Trophoblast cell (in vitro differentiated cells and primary cell): Measurements from ENCODE around the gene AIF1L.
"Not testable (repeated sequence)": the region's sequence is repeated elsewhere in the genome, so short reads cannot be mapped to it uniquely, and the experiment has no call there.

Experiments used
- DNase-seq, 2 donors: peaks; one replicate each; pipeline ENCODE4 v3.0.0-alpha.2; 2016
- H2AFZ ChIP-seq: 2 replicates; pipeline ENCODE4 v1.6.1; 2013; ENCODE audit warnings: low read length, moderate library complexity, mild to moderate bottlenecking; ENCODE audit not compliant: insufficient read depth, poor library complexity
- H2AK5ac ChIP-seq: 2 replicates; pipeline ENCODE4 v1.6.1; 2013; ENCODE audit warnings: mild to moderate bottlenecking, low read length
- H2BK120ac ChIP-seq: 2 replicates; pipeline ENCODE4 v1.6.1; 2013; ENCODE audit warnings: low read length, mild to moderate bottlenecking, moderate library complexity; ENCODE audit not compliant: insufficient read depth, poor library complexity
- H2BK12ac ChIP-seq: 2 replicates; pipeline ENCODE4 v1.6.1; 2013; ENCODE audit warnings: mild to moderate bottlenecking, low read length, moderate library complexity
- H2BK5ac ChIP-seq: 2 replicates; pipeline ENCODE4 v1.6.1; 2013; ENCODE audit warnings: low read length, low read depth, moderate library complexity, mild to moderate bottlenecking; ENCODE audit not compliant: poor library complexity
- H3K14ac ChIP-seq: 2 replicates; pipeline ENCODE4 v1.6.1; 2013; ENCODE audit warnings: mild to moderate bottlenecking, low read length
- H3K18ac ChIP-seq: 2 replicates; pipeline ENCODE4 v1.6.1; 2013; ENCODE audit warnings: mild to moderate bottlenecking, low read length
- H3K23ac ChIP-seq: 2 replicates; pipeline ENCODE4 v1.6.1; 2013; ENCODE audit warnings: low read length
- H3K27ac ChIP-seq: 2 replicates; pipeline ENCODE4 v1.5.1; 2013; ENCODE audit warnings: low read depth, mild to moderate bottlenecking, inconsistent platforms, low read length, moderate library complexity
- H3K27me3 ChIP-seq: 2 replicates; pipeline ENCODE4 v1.6.1; 2013; ENCODE audit warnings: inconsistent platforms, mild to moderate bottlenecking, low read length, moderate library complexity; ENCODE audit not compliant: insufficient read depth
- H3K36me3 ChIP-seq, 2 experiments: 1 replicate in 1 of 2; 2 replicates in 1 of 2; pipeline ENCODE4 v1.6.1; 2013; ENCODE audit warnings: low read length in 2 of 2, mild to moderate bottlenecking in 2 of 2, moderate library complexity in 1 of 2; ENCODE audit not compliant: insufficient read depth in 2 of 2, control insufficient read depth in 1 of 2
- H3K4ac ChIP-seq: 2 replicates; pipeline ENCODE4 v1.6.1; 2013; ENCODE audit warnings: low read depth, mild to moderate bottlenecking, low read length, moderate library complexity
- H3K4me1 ChIP-seq, 2 experiments: 1 replicate in 1 of 2; 2 replicates in 1 of 2; pipeline ENCODE4 v1.6.1; 2013; ENCODE audit warnings: low read length in 2 of 2, mild to moderate bottlenecking in 2 of 2, moderate library complexity in 1 of 2; ENCODE audit not compliant: insufficient read depth in 2 of 2, control insufficient read depth in 1 of 2
- H3K4me2 ChIP-seq: 2 replicates; pipeline ENCODE4 v1.6.1; 2013; ENCODE audit warnings: inconsistent platforms, mild to moderate bottlenecking, low read length, moderate library complexity
- H3K4me3 ChIP-seq: 2 replicates; pipeline ENCODE4 v1.5.1; 2013; ENCODE audit warnings: mild to moderate bottlenecking, low read depth, low read length, inconsistent platforms
- H3K79me1 ChIP-seq: one replicate; pipeline ENCODE4 v1.6.1; 2013; ENCODE audit warnings: low read length
- H3K79me2 ChIP-seq: 2 replicates; pipeline ENCODE4 v1.6.1; 2013; ENCODE audit warnings: low read length, mild to moderate bottlenecking; ENCODE audit not compliant: control insufficient read depth, insufficient read depth, poor library complexity
- H3K9ac ChIP-seq: 2 replicates; pipeline ENCODE4 v1.6.1; 2013; ENCODE audit warnings: mild to moderate bottlenecking, low read length
- H3K9me3 ChIP-seq: 2 replicates; pipeline ENCODE4 v1.6.1; 2013; ENCODE audit warnings: low read depth, mild to moderate bottlenecking, control low read depth, inconsistent platforms, low read length; ENCODE audit not compliant: insufficient read depth
- H4K12ac ChIP-seq: 2 replicates; pipeline ENCODE4 v1.6.1; 2013; ENCODE audit warnings: low read depth, mild to moderate bottlenecking, low read length, moderate library complexity
- H4K8ac ChIP-seq: 2 replicates; pipeline ENCODE4 v1.6.1; 2013; ENCODE audit warnings: low read depth, mild to moderate bottlenecking, low read length, moderate library complexity
- H4K91ac ChIP-seq: one replicate; pipeline ENCODE4 v1.6.1; 2013; ENCODE audit warnings: low read depth, mild to moderate bottlenecking, low read length, moderate library complexity
- WGBS: extraction: QIAGEN DNeasy Blood & Tissue Kit; methylation state at CpG from one replicate; pipeline ENCODE4 v1.1.7; 2013; ENCODE audit warnings: missing lambda C conversion rate; ENCODE audit not compliant: insufficient read length, insufficient coverage; ENCODE audit errors: extremely low coverage; 5-methylcytosine and 5-hydroxymethylcytosine counted together

AIF1L gene

DNA sequence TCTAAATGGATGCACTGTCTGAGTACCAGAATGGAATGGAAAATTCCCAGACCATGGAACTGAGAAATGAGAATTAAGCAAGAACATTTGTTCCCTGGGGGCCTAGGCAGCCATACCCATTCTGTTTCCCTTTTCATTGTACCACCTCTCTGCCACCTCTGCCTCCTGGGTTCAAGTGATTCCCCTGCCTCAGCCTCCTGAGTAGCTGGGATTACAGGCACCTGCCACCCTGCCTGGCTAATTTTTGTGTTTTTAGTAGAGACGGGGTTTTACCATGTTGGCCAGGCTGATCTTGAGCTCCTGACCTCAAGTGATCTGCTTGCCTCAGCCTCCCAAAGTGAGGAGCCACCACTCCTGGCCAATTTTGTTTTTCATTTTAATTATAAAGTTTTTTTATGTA lies 62.3 kb downstream of the AIF1L start:
- H3K23ac ChIP-seq, H3K18ac ChIP-seq, H3K14ac ChIP-seq, H4K8ac ChIP-seq, H3K9me3 ChIP-seq, H3K4ac ChIP-seq, H4K12ac ChIP-seq, H3K79me2 ChIP-seq, H4K91ac ChIP-seq, H3K4me3 ChIP-seq, H3K4me1 ChIP-seq, H2BK5ac ChIP-seq, H2AFZ ChIP-seq, DNase-seq, H3K27ac ChIP-seq, H2BK120ac ChIP-seq, H3K27me3 ChIP-seq, H2AK5ac ChIP-seq, H3K4me2 ChIP-seq, H2BK12ac ChIP-seq, H3K79me1 ChIP-seq, H3K9ac ChIP-seq: not testable (repeated sequence)
- H3K36me3 ChIP-seq = peaks cover 28 to 30% of the 10 kb centered on the region in 2 experiments
- WGBS = no CpG with 5 or more reads among the region's 1 CpG

- H3K9me3 ChIP-seq = no peaks in the 10 kb centered on the region
These were observed 64.2 kb downstream of the AIF1L start for GRCh38 chr9:131160416-131161112.

GRCh38 chr9:131161585-131161984 lies 65.3 kb downstream of the AIF1L start:
- Histone ChIP-seq H3K27ac (no peak overlapping the region), H2BK120ac (no peak overlapping the region), H4K8ac (no peak overlapping the region), H4K91ac (no peak overlapping the region), H3K79me1 (no peaks in the 10 kb centered on the region), H2BK12ac (no peak overlapping the region), H2AFZ (no peak overlapping the region), H3K4me2 (no peak overlapping the region), H2BK5ac (no peak overlapping the region), H3K23ac (no peak overlapping the region), H2AK5ac (no peak overlapping the region), H3K4me3 (no peak overlapping the region), H3K36me3 (peaks cover 28 to 29% of the 10 kb centered on the region in 2 experiments), H3K14ac (no peak overlapping the region), H3K9ac (no peak overlapping the region), H4K12ac (no peak overlapping the region), H3K27me3 (no peaks in the 10 kb centered on the region), H3K9me3 (no peaks in the 10 kb centered on the region), H3K4ac (no peak overlapping the region), H3K18ac (no peak overlapping the region), H3K4me1 (no peaks in the 10 kb centered on the region), H3K79me2 (no peaks in the 10 kb centered on the region)
- peak in 1 of 2 donors; percentile 55 for DNase-seq
- no CpG with 5 or more reads among the region's 6 CpGs for WGBS

More at GRCh38 chr9:131160416-131161112, 64.2 kb downstream of the AIF1L start:
- Histone ChIP-seq H3K9ac (no peak overlapping the region), H2AK5ac (no peak overlapping the region), H3K4me1 (no peaks in the 10 kb centered on the region), H3K4ac (no peak overlapping the region), H3K4me3 (no peak overlapping the region), H3K14ac (no peak overlapping the region), H2AFZ (no peak overlapping the region), H3K4me2 (no peak overlapping the region), H4K12ac (no peak overlapping the region), H4K91ac (no peak overlapping the region), H4K8ac (no peak overlapping the region), H3K18ac (no peak overlapping the region), H3K23ac (no peak overlapping the region), H3K27me3 (no peaks in the 10 kb centered on the region), H3K36me3 (peaks cover 28 to 29% of the 10 kb centered on the region in 2 experiments), H3K79me2 (no peaks in the 10 kb centered on the region), H3K79me1 (no peaks in the 10 kb centered on the region), H2BK5ac (no peak overlapping the region), H2BK12ac (no peak overlapping the region), H2BK120ac (no peak overlapping the region), H3K27ac (no peak overlapping the region)
- no peak for DNase-seq
- no CpG with 5 or more reads among the region's 1 CpG for WGBS

- no peak overlapping the region for H2BK5ac ChIP-seq
- H3K18ac ChIP-seq = no peak overlapping the region
- no peak overlapping the region for H4K12ac ChIP-seq
- no peaks in the 10 kb centered on the region for H3K79me2 ChIP-seq
- no peak overlapping the region for H2AK5ac ChIP-seq
- H3K9ac ChIP-seq = no peak overlapping the region
- H3K23ac ChIP-seq = no peak overlapping the region
- H3K9me3 ChIP-seq = no peaks in the 10 kb centered on the region
- no peak overlapping the region for H3K4me3 ChIP-seq
- no peak overlapping the region for H3K4me2 ChIP-seq
- no peak overlapping the region for H2BK120ac ChIP-seq
- no peaks in the 10 kb centered on the region for H3K27me3 ChIP-seq
- H4K91ac ChIP-seq = no peak overlapping the region
- no peaks in the 10 kb centered on the region for H3K79me1 ChIP-seq
- H2AFZ ChIP-seq = no peak overlapping the region
- no peak overlapping the region for H3K14ac ChIP-seq
- H3K27ac ChIP-seq = no peak overlapping the region
- no peak for DNase-seq
- peaks cover 19 to 28% of the 10 kb centered on the region in 2 experiments for H3K36me3 ChIP-seq
- no peaks in the 10 kb centered on the region for H3K4me1 ChIP-seq
- no peak overlapping the region for H4K8ac ChIP-seq
- H2BK12ac ChIP-seq = no peak overlapping the region
- no peak overlapping the region for H3K4ac ChIP-seq
- WGBS = no CpG with 5 or more reads among the region's 4 CpGs
These were observed 66.6 kb downstream of the AIF1L start for GRCh38 chr9:131162886-131163285.
